ENCODE results near the gene RGS9.

The RGS9 gene

GRCh38 chr17:65227637-65228036 is 90.5 kb downstream of the RGS9 start:
- no peaks in the 10 kb centered on the region for H3K27me3 ChIP-seq (ENCODE audit: control insufficient read depth, insufficient read depth, low read length)
- H3K4me3 ChIP-seq (ENCODE audit: low read depth, low read length): no peak overlapping the region
- no peaks in the 10 kb centered on the region for H3K4me1 ChIP-seq
- no peaks in the 10 kb centered on the region for H3K9me3 ChIP-seq (ENCODE audit: control insufficient read depth, low read length)
- no peak overlapping the region for H3K9ac ChIP-seq
- no peak overlapping the region for H2AFZ ChIP-seq
- H3K27ac ChIP-seq: no peak overlapping the region
- TF ChIP-seq CTCF (IDR thresholded peaks at IDR 0.05): no peak
- H3K79me2 ChIP-seq: no peaks in the 10 kb centered on the region
- no peaks in the 10 kb centered on the region for H3K36me3 ChIP-seq (ENCODE audit: control insufficient read depth, insufficient read depth, low read length)
- H3K4me2 ChIP-seq (ENCODE audit: low read length): no peak overlapping the region

- no peaks in the 10 kb centered on the region for H3K27me3 ChIP-seq (ENCODE audit: control insufficient read depth, insufficient read depth, low read length)
- no peak overlapping the region for H3K27ac ChIP-seq
- H3K4me2 ChIP-seq (ENCODE audit: low read length): no peak overlapping the region
- no peaks in the 10 kb centered on the region for H3K4me1 ChIP-seq
- H3K4me3 ChIP-seq (ENCODE audit: low read depth, low read length): no peak overlapping the region
- H3K79me2 ChIP-seq: no peaks in the 10 kb centered on the region
- no peaks in the 10 kb centered on the region for H3K9me3 ChIP-seq (ENCODE audit: control insufficient read depth, low read length)
- no peaks in the 10 kb centered on the region for H3K36me3 ChIP-seq (ENCODE audit: control insufficient read depth, insufficient read depth, low read length)
- H2AFZ ChIP-seq: no peak overlapping the region
- no peak overlapping the region for H3K9ac ChIP-seq
- no peak for TF ChIP-seq CTCF (IDR thresholded peaks at IDR 0.05)
Observed at GRCh38 chr17:65228287-65228686, 91.1 kb downstream of the RGS9 start.

- Histone ChIP-seq H2AFZ (no peak overlapping the region), H3K79me2 (no peaks in the 10 kb centered on the region), H3K36me3 (ENCODE audit: control insufficient read depth, insufficient read depth, low read length) (no peaks in the 10 kb centered on the region), H3K9me3 (ENCODE audit: control insufficient read depth, low read length) (no peaks in the 10 kb centered on the region), H3K27me3 (ENCODE audit: control insufficient read depth, insufficient read depth, low read length) (no peaks in the 10 kb centered on the region), H3K4me2 (ENCODE audit: low read length) (no peak overlapping the region), H3K4me3 (ENCODE audit: low read depth, low read length) (no peak overlapping the region), H3K27ac (no peak overlapping the region), H3K9ac (no peak overlapping the region), H3K4me1 (no peaks in the 10 kb centered on the region)
- TF ChIP-seq CTCF (IDR thresholded peaks at IDR 0.05): no peak
Observed at GRCh38 chr17:65228734-65229620, 91.8 kb downstream of the RGS9 start.

DNA sequence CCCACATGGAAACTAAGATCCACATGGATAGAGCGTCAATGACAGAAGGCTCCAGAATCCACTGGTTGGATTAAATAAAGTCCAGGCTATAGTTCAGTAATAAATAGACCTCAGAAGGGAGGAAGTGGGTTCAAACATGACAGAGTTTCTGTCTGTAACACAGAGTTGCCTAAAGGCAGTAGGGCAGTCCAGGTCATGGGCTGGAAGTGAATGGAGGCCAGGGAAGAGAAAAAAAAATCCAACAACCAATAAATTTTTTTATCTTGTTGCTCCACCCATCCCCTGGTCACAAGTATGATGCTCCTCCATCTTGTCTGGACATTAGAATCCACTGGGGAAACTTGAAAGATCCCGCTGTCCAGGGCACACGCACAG is 92.4 kb downstream of the RGS9 start:
- H3K9ac ChIP-seq: no peak overlapping the region
- H3K4me2 ChIP-seq (ENCODE audit: low read length): no peak overlapping the region

More for the DNA sequence above, 92.4 kb downstream of the RGS9 start:
- Histone ChIP-seq H3K27me3 (ENCODE audit: control insufficient read depth, insufficient read depth, low read length) (no peaks in the 10 kb centered on the region), H2AFZ (no peak overlapping the region), H3K79me2 (no peaks in the 10 kb centered on the region), H3K4me1 (no peaks in the 10 kb centered on the region), H3K27ac (no peak overlapping the region), H3K36me3 (ENCODE audit: control insufficient read depth, insufficient read depth, low read length) (no peaks in the 10 kb centered on the region), H3K9me3 (ENCODE audit: control insufficient read depth, low read length) (no peaks in the 10 kb centered on the region), H3K4me3 (ENCODE audit: low read depth, low read length) (no peak overlapping the region)
- TF ChIP-seq CTCF (IDR thresholded peaks at IDR 0.05): no peak

Data from parathyroid adenoma (tissue), 2 donors.